ENCODE results near the gene RNF11.

Gene RNF11

DNA sequence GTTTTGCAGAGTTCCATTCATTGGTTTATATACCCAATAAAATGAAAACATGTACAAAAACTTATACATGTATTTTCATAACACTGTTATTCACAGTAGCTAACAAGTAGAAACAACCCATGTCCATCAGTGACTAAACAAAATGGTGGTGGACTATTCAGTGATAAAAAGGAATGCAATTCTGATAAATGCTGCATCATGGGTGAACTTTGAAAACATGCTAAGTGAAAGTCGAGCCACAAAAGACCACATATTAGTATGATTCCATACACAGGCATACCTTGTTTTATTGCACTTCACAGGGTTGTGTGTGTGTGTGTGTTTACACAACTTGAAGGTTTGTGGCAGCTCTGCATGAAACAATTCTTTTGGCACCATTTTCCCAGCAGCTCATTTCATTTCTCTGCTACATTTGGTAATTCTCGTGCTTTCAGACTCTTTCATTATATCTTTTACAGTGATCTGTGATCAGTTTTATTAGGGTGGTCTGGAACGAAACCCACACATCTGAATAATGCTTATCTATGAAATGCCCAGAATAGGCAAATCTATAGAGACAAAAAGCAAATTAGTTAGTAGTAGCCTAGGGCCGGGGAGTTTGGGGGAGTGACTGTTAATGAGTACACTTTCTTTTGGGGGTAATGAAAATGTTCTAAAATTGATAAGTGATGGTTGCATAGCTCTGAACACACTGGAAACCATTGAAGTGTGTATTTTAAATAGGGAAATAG, 27.2 kb downstream of the RNF11 start:
- DNase-seq: no peak

DNA sequence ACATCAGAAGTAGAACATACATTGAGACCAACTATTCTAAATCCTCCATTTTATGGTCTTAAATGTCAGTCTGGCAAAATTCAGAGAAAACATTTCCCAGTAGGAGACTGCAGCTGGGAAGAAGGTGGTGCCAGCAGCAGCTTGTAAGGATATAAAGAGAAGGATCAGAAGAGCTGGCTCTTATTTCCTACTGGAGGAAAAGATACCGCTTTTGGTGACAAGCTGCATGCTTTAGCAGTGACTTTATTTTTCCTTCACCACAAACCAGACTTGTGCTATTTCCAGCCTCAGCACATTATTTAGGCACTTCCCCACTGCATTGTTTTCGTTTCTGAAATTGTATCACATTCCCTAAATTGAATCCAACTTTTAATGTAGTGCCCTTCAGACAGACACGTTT, 28.4 kb downstream of the RNF11 start:
- no peak for DNase-seq

GRCh38 chr1:51265618-51266017, 29.5 kb downstream of the RNF11 start:
- no peak for DNase-seq

DNA sequence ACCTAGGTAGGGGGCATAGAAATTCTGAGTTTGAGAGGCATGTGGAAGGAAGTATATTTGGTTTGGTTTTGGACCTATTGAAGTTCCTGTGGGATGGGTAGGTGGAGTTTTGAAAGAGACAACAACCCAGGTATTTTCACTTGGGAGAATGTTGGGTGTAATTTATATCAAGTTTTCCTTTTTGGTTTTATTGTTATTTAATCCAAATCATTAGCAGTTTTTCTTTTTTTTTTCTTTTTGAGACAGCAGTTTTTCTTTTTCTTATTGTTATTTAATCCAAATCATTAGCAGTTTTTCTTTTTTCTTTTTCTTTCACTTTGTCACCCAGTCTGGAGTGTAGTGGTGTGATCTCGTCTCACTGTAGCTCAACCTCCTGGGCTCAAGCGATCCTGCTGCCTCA, 30.1 kb downstream of the RNF11 start:
- DNase-seq: no peak

GRCh38 chr1:51266791-51267190, 30.7 kb downstream of the RNF11 start:
- no peak for DNase-seq

DNA sequence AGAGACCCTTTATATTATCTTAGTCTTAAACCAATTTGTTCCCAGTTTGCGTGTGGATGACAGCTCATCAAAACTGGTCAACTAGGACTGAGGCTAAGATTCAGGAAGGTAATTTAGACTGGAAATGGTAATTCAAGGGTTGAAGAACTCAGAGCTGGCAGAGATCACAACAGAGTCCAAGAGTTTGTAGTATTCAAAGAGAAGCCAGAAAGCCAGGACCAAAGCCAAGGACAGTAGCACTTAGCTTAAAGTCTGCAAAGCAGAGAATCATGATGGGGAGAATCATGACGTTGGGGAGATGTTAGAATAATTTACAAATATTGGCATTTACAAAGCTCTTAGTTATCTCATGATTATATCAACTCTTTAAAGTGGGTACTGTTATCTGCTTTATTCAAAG, 32.6 kb downstream of the RNF11 start:
- no peak for DNase-seq

- no peak for DNase-seq
These were observed 34.7 kb downstream of the RNF11 start for GRCh38 chr1:51270751-51271150.

- no peak for DNase-seq
These were observed 36.8 kb downstream of the RNF11 start for GRCh38 chr1:51272916-51273315.

DNA sequence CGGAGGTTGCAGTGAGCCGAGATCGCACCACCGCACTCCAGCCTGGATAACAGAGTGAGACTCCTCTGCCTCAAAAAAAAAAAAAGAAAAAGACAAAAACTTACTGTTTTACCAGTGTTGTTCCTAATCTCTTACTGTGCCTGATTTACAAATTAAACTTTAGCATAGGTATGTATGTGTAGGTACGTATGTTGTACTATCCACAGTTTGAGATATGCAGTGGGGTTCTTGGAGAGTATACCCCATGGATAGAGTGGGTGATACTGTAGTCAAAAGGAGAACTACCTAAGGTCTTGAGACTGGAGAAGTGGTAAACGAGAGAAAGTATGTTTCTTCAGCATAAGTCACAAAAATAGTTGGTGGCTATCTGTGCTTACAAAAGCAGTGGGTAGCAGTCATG, 38.6 kb downstream of the RNF11 start:
- no peak for DNase-seq

GRCh38 chr1:51276286-51276685, 40.2 kb downstream of the RNF11 start:
- no peak for DNase-seq

DNA sequence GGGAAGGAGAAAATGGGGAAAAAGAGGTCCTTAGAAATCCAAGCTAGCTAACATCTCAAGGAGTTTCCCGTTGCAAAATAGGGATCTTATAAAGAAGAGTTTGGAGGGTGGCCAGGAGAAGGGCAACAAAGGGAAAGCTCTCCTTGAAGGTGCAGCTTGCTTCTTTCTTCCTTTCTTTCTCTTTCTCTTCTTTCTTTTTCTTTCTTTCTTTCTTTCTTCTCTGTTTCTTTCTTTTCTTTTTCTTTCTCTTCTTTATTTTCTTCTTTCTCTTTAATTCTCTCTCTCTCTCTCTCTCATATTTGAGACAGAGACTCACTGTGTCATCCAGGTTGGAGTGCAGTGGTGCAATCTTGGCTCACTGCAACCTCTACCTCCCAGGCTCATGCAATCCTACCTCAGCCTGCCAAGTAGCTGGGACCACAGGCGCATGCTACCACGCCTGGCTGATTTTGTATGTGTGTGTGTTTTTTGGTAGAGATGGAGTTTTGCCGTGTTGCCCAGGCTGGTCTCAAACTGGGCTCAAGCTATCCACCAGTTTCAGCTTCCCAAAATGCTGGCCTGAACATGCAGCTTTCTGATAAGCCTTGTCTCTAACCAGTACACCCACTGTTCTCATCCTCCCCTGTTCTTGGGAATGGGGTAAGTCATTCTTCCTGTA, 44.4 kb downstream of the RNF11 start:
- DNase-seq: no peak

- no peak for DNase-seq
These were observed 45.7 kb downstream of the RNF11 start for GRCh38 chr1:51281807-51282206.

GRCh38 chr1:51282605-51283004, 46.5 kb downstream of the RNF11 start:
- no peak for DNase-seq

- DNase-seq: no peak
These were observed 47.9 kb downstream of the RNF11 start for GRCh38 chr1:51283979-51284378.

- no peak for DNase-seq
These were observed 48.4 kb downstream of the RNF11 start for GRCh38 chr1:51284487-51284954.

DNA sequence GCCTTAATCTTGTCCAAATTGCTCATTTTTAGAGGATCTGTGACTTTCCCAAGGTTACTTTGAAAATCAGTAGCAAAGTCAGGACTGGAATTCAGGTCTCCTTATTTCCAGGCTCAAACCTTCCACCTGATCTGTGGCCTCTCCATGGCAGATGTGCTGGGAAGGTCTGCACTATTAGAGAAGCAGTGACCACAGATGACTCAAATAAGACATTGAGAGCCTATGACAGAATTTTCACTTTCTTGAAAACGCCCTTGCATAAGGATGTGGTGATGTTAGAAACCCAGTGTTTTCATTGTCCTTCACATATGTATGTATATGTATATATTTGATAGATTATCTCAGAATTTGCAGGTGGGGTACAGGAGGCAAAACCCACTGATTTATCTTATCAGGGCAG, 49.0 kb downstream of the RNF11 start:
- DNase-seq: no peak

GRCh38 chr1:51287966-51288365, 51.9 kb downstream of the RNF11 start:
- no peak for DNase-seq

DNA sequence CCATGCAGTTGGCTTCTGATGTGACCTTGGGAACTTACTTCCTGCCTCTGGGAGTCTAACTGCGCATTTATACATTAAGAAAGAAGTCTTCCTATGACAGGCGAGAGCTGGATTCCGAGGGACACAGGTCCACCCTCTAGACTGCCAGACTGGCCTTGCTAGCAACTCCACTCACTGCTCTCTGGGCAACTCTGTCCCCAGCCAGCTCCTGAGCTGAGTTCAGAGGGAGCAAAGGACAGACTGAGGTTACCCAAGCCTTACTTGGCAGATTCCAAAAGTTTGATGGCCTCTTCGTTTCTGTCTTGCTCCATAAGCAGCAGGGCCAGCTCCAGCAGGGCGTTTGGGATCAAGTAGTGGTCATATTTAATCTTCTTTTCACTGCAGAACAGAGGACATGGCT, 52.5 kb downstream of the RNF11 start:
- no peak for DNase-seq

DNA sequence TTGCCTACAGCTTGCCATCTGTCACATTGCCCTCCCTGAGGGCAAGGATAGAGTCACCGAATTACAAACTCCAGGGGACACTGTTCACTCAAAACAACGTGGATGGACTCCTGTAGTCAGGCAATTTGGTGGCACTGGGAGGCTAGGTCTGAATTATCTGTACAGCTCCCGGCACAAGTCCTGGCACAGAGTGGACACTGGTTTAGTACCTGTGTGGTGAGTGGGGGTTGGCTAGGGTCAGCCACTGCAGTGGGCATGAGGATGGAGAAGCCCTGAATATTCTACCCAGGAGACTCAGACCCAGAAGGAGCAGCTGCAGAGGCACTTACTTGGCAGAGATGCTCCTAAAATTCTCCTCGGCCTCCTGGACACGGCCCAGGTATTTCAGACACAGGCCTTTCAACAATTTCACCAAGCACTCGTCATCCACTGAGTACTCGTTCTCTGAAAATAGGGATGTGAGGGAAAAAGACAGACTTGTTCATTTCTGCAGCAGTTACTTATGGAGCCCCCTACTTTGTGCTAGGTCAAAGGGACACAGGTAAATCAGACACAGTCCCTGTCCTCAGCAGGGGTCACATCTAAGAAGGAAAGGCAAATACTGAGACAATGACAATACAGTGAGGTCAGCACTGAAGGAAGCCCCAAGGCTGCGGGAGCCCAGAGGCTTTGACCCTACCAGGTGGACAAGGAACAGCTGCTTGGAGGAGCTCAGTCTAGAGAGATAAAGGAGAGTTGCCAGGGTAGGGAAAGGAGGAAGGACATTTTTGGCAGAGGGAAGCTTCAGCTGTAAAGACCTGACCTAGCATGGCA, 53.8 kb downstream of the RNF11 start:
- DNase-seq: no peak

DNA sequence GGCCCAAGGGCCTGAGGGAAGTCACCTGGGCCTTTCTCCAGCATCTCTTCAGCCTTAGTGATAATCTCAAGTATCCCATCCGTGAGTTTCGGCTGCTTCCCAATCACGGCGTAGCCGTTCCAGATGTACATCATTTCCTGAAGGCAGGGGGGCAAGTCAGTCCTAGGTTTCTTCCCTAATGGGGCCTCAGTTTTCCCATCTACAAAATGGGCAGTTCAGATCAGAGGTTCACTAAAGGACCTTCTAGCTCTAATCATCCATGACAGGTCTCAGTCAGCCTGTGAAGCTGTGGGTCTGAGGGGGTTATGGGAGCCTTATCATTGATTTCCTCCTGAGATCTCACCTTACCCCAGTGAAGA, 54.4 kb downstream of the RNF11 start:
- no peak for DNase-seq

DNA sequence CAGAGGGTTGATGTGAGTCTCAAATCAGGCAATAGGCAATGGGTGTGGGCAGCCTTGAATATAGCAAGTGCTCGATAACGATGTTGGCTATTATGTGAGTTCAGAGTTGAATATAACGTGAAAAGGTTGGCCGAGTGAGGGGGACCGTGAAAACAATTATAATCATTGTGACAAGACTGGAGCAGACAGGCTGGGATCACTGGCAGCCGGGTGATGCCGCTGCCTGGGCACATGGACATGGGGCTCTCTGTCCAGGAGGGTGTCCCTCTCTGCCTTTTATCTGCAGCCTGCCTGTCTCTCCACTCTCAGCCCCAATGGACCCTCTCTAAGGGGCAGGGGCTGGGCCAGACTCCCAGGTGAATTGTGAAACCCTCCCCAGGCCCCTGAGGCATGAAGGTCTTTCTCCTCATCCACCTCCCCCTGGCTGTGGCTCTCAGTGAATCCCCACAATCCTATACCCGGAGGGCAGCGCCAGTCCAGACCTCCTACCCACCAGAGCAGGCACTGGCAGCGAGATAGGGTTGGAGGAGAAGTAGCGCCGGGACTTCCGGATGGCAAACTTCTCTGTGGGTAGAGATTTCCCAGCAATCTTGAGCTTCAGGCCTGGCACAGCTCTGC, 57.9 kb downstream of the RNF11 start:
- DNase-seq: no peak

DNA sequence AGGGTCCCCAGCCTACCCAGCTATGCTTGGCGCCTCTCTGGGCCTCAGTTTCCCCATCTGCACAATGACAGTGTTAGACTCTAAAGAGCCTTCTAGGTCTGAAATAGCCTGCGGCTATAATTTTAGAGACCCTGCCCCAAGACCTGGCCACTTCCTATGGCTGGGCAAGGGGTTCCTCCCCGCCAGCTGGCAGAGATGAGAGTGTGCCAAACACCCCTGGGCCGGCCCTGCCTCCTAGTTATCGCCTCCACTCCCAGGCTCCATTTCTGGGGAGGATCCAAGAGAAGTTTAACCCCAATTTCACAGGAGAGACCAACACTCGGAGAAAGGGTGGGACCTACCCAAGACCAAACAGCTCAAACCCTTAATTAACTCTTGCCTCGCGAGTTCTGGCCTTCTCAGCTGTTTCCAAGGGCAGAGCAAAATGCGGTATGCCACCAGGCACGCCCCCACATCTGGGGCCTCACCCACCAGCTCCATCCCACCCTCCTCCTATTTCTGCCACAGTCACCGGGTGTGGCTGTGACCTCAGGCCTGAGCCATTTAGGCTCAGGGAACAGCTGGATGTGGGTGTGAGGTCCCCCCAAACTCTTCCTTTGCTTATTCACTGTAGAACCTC, 58.6 kb downstream of the RNF11 start:
- DNase-seq: no peak
